Ishikawa (cell line): ENCODE data around the gene ZNF646.

Experiments
- CEBPB ChIP-seq: IDR thresholded peaks from 2 replicates; pipeline ENCODE4 v1.6.1; 2012
- CREB1 ChIP-seq: IDR thresholded peaks from 2 replicates; pipeline ENCODE4 v1.6.1; 2012; ENCODE audit warnings: low read depth
- EP300 ChIP-seq: IDR thresholded peaks from 2 replicates; pipeline ENCODE4 v1.6.1; 2012; ENCODE audit warnings: borderline replicate concordance
- NFIC ChIP-seq: IDR thresholded peaks from 2 replicates; pipeline ENCODE4 v1.6.1; 2012
- REST ChIP-seq: IDR thresholded peaks from 2 replicates; pipeline ENCODE4 v1.6.1; 2012; ENCODE audit warnings: low read depth, mild to moderate bottlenecking
- TAF1 ChIP-seq: IDR thresholded peaks from 2 replicates; pipeline ENCODE4 v1.6.1; 2012; ENCODE audit warnings: low read depth, mild to moderate bottlenecking

DNA sequence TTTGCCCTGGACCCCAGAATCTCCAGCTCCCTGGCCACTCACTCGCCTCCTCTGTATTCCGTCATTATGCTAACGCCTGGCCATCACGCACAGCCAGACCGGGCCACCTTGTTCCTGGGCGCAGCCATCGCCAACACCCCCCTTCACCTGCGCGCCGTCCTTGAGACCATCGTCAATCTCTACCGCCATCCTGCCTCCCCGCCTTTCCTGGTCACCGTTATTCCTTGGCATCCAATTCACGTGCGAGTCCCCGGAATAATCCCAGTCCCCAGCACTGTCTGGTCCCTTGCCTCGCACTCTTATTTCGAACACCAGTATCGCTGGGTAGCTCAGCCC is 19.8 kb downstream of the ZNF646 start:
- TF ChIP-seq CEBPB (no peak), NFIC (no peak), TAF1 (no peak), CREB1 (no peak), EP300 (no peak), REST (no peak)
